ENCODE data around the gene SOX6. TPM values are rescaled to one million over a fixed set of nuclear protein-coding genes. Genes with fewer than 3 reads are reported as not detected.

SOX6 gene
- total RNA-seq, 1 experiment from 2014 or later: not detected

DNA sequence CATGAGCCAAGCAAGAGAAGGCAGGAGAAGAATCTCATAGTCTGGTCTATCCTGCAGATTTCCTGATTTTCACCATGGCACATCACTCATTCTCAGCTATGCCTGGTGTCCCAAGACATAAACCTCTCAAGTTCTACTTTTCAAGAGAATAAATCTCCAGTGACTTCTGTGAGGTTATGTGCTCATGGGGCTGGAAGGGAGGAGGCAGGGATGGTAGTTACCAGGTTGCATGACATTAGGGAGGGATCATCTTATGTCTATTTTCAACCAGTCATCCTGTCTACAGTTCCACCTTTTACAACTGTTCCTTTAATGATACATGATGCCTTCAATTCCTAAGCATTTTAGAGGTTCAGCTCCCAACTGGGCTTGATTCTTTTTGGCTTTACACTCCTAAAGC is 297.7 kb downstream of the SOX6 start:
- Histone ChIP-seq H3K9me2 (replicated peaks; ENCODE audit: insufficient read depth, low read length) (no peaks in the 10 kb centered on the region), H3K36me3 (ENCODE audit: insufficient read depth, low read length) (no peaks in the 10 kb centered on the region), H3K27me3 (ENCODE audit: low read length) (no peaks in the 10 kb centered on the region), H3K27ac (ENCODE audit: low read length) (no peak overlapping the region), H3K79me2 (ENCODE audit: low read length) (no peaks in the 10 kb centered on the region), H3K9ac (ENCODE audit: low read length) (no peak overlapping the region), H3K4me1 (ENCODE audit: low read length) (no peaks in the 10 kb centered on the region), H4K20me1 (ENCODE audit: insufficient read depth, low read depth, low read length) (no peaks in the 10 kb centered on the region), H2AFZ (ENCODE audit: low read length) (no peak overlapping the region), H3K4me3 (ENCODE audit: low read length) (no peak overlapping the region), H3K9me3 (ENCODE audit: low read length) (no peaks in the 10 kb centered on the region), H3K4me2 (ENCODE audit: low read depth, low read length, poor library complexity, severe bottlenecking) (no peak overlapping the region)
- no peak for DNase-seq

DNA sequence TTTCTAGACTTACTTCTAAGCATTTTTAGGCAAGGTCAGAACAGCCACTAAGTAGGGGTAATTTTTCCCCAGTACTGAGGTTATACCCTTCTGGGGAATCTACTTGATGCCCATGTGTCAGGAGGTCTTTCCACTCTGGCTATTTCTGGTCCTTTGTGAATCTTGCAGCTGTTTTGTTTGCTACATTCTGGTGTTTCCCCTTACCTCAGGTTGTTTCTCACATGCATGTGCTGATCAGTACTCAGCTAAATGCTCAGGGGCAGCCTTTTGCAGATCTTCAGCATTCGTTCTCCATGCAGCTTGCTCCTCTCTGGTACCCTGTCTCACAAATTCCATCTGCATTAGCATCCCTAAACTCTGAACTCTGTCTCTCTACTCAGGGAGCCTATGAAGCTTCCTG is 303.6 kb downstream of the SOX6 start:
- no peak overlapping the region for H2AFZ ChIP-seq (ENCODE audit: low read length)

DNA sequence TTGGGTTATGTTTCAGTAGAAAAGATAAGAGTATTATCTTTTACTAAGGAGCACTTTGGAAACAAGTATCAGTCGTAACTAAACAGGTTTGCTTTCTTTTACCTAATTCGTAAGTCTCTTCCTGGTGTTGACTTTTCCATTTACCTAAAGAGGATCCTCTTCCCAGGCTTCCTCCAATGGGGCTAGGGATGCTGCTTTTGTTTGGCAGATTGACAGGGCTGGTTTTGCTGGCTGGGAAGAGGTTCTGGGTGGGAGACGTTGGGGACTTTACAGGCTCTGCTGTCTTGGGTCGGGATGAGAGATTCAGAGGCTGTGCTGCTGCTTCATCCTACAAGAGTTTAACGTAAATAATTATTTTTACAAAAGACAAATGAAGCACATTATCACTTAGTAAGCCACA is 306.7 kb downstream of the SOX6 start:
- no peaks in the 10 kb centered on the region for H3K9me2 ChIP-seq (replicated peaks; ENCODE audit: insufficient read depth, low read length)
- H3K9me3 ChIP-seq (ENCODE audit: low read length): no peaks in the 10 kb centered on the region
- H3K4me1 ChIP-seq (ENCODE audit: low read length): no peaks in the 10 kb centered on the region
- no peaks in the 10 kb centered on the region for H4K20me1 ChIP-seq (ENCODE audit: insufficient read depth, low read depth, low read length)
- H3K36me3 ChIP-seq (ENCODE audit: insufficient read depth, low read length): no peaks in the 10 kb centered on the region
- no peaks in the 10 kb centered on the region for H3K27me3 ChIP-seq (ENCODE audit: low read length)
- no peaks in the 10 kb centered on the region for H3K79me2 ChIP-seq (ENCODE audit: low read length)
- no peak for DNase-seq
- H3K4me2 ChIP-seq (ENCODE audit: low read depth, low read length, poor library complexity, severe bottlenecking): no peak overlapping the region
- no peak overlapping the region for H3K4me3 ChIP-seq (ENCODE audit: low read length)
- no peak overlapping the region for H3K27ac ChIP-seq (ENCODE audit: low read length)
- H3K9ac ChIP-seq (ENCODE audit: low read length): no peak overlapping the region
- H2AFZ ChIP-seq (ENCODE audit: low read length): no peak overlapping the region

More for the DNA sequence above, 303.6 kb downstream of the SOX6 start:
- DNase-seq: no peak
- Histone ChIP-seq H3K9me2 (replicated peaks; ENCODE audit: insufficient read depth, low read length) (no peaks in the 10 kb centered on the region), H3K27ac (ENCODE audit: low read length) (no peak overlapping the region), H3K4me1 (ENCODE audit: low read length) (no peaks in the 10 kb centered on the region), H3K9me3 (ENCODE audit: low read length) (no peaks in the 10 kb centered on the region), H3K27me3 (ENCODE audit: low read length) (no peaks in the 10 kb centered on the region), H3K9ac (ENCODE audit: low read length) (no peak overlapping the region), H4K20me1 (ENCODE audit: insufficient read depth, low read depth, low read length) (no peaks in the 10 kb centered on the region), H3K4me2 (ENCODE audit: low read depth, low read length, poor library complexity, severe bottlenecking) (no peak overlapping the region), H3K36me3 (ENCODE audit: insufficient read depth, low read length) (no peaks in the 10 kb centered on the region), H3K4me3 (ENCODE audit: low read length) (no peak overlapping the region), H3K79me2 (ENCODE audit: low read length) (no peaks in the 10 kb centered on the region)

DNA sequence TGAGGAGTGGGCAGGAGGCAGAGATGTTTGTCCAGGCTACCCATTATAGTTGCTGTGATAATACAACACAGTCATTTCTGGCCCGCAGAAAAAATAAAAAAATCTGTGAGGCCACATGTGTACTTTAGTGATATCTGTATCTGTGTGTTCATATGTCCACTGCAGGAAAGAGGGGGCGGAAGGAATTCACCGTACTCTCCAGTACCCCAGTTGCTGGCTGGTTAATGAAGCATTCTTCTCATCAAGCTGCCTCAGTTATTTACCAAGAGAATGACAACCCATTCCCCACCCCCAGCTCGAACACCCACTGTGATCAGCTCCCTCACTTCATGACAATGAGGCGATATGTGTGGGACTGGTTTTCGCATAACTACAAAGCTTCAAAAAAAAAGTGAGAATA is 309.3 kb downstream of the SOX6 start:
- H3K79me2 ChIP-seq (ENCODE audit: low read length): no peaks in the 10 kb centered on the region
- H3K9ac ChIP-seq (ENCODE audit: low read length): no peak overlapping the region
- no peaks in the 10 kb centered on the region for H3K9me3 ChIP-seq (ENCODE audit: low read length)
- no peaks in the 10 kb centered on the region for H3K9me2 ChIP-seq (replicated peaks; ENCODE audit: insufficient read depth, low read length)
- no peak overlapping the region for H3K4me3 ChIP-seq (ENCODE audit: low read length)
- H3K4me2 ChIP-seq (ENCODE audit: low read depth, low read length, poor library complexity, severe bottlenecking): no peak overlapping the region
- no peaks in the 10 kb centered on the region for H3K36me3 ChIP-seq (ENCODE audit: insufficient read depth, low read length)
- H3K27ac ChIP-seq (ENCODE audit: low read length): no peak overlapping the region
- H3K4me1 ChIP-seq (ENCODE audit: low read length): no peaks in the 10 kb centered on the region
- no peak for DNase-seq
- no peaks in the 10 kb centered on the region for H3K27me3 ChIP-seq (ENCODE audit: low read length)
- no peak overlapping the region for H2AFZ ChIP-seq (ENCODE audit: low read length)
- no peaks in the 10 kb centered on the region for H4K20me1 ChIP-seq (ENCODE audit: insufficient read depth, low read depth, low read length)

DNA sequence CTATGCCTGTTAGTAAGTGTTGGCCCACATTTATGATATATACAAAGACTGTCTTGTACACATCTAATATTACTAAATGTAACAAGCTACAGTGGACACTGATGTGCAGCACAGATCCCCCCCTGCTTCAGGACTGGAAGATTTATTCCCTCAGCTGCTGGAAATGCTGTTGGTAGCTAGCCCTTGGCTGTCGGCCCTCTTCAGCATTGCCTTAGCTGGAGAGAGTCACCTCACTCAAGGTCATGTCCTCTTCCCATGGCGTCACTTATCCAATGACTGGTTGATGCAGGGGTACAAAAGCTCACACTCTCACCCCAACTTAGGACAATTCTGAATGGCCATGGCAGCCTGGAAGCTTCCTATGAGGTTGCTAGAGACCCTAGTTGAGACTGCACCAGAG is 312.7 kb downstream of the SOX6 start:
- Histone ChIP-seq H3K79me2 (ENCODE audit: low read length) (no peaks in the 10 kb centered on the region), H3K4me2 (ENCODE audit: low read depth, low read length, poor library complexity, severe bottlenecking) (no peak overlapping the region), H3K9me3 (ENCODE audit: low read length) (no peaks in the 10 kb centered on the region)

DNA sequence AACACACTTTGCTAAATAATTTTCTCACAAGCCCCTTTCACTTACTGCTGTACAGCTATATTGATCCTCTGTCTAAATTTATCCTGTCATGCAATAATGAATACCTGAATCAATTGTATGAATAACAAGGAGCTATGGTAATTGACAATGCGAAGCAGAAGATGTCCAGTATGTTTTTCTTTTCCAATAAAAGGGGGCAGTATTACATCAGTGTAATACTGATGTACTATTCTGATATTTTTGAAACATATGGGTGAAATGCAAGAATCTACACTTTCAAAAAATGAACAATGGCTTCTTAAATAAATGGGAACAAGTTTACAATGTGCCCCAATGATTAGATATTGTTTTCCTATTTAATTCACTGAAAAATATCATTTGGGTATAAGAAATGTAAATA is 315.1 kb downstream of the SOX6 start:
- Histone ChIP-seq H3K27me3 (ENCODE audit: low read length) (no peaks in the 10 kb centered on the region), H2AFZ (ENCODE audit: low read length) (no peak overlapping the region), H3K9me2 (replicated peaks; ENCODE audit: insufficient read depth, low read length) (no peaks in the 10 kb centered on the region), H3K4me2 (ENCODE audit: low read depth, low read length, poor library complexity, severe bottlenecking) (no peak overlapping the region), H3K79me2 (ENCODE audit: low read length) (no peaks in the 10 kb centered on the region), H3K9ac (ENCODE audit: low read length) (no peak overlapping the region), H3K4me1 (ENCODE audit: low read length) (no peaks in the 10 kb centered on the region), H4K20me1 (ENCODE audit: insufficient read depth, low read depth, low read length) (no peaks in the 10 kb centered on the region), H3K27ac (ENCODE audit: low read length) (no peak overlapping the region), H3K9me3 (ENCODE audit: low read length) (no peaks in the 10 kb centered on the region), H3K4me3 (ENCODE audit: low read length) (no peak overlapping the region), H3K36me3 (ENCODE audit: insufficient read depth, low read length) (no peaks in the 10 kb centered on the region)
- DNase-seq: no peak

More for the DNA sequence above, 312.7 kb downstream of the SOX6 start:
- H3K36me3 ChIP-seq (ENCODE audit: insufficient read depth, low read length): no peaks in the 10 kb centered on the region
- H4K20me1 ChIP-seq (ENCODE audit: insufficient read depth, low read depth, low read length): no peaks in the 10 kb centered on the region
- no peak overlapping the region for H3K27ac ChIP-seq (ENCODE audit: low read length)
- H3K9ac ChIP-seq (ENCODE audit: low read length): no peak overlapping the region
- no peak overlapping the region for H3K4me3 ChIP-seq (ENCODE audit: low read length)
- no peaks in the 10 kb centered on the region for H3K9me2 ChIP-seq (replicated peaks; ENCODE audit: insufficient read depth, low read length)
- H3K4me1 ChIP-seq (ENCODE audit: low read length): no peaks in the 10 kb centered on the region
- H3K27me3 ChIP-seq (ENCODE audit: low read length): no peaks in the 10 kb centered on the region
- DNase-seq: no peak
- H2AFZ ChIP-seq (ENCODE audit: low read length): no peak overlapping the region

DNA sequence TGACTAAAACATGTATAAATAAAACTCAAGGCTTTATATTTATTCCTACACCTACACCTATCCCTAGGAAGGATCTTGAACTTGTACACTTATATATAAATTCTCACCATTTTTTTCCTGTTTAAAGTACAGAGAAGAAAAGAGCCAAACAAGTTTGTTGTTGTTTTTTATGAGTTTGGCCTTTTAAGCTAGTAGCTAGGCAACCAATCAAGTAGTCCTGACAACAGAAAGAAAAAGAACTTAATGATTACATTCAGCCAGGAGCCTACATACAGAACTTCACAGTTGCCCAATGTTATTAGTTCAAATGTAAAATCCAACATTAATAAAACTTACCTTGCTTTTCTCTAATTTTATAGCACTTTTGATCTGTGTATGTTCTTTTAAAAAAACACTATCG is 316.2 kb downstream of the SOX6 start:
- Histone ChIP-seq H3K27me3 (ENCODE audit: low read length) (no peaks in the 10 kb centered on the region), H3K4me3 (ENCODE audit: low read length) (no peak overlapping the region), H3K79me2 (ENCODE audit: low read length) (no peaks in the 10 kb centered on the region), H2AFZ (ENCODE audit: low read length) (no peak overlapping the region), H3K36me3 (ENCODE audit: insufficient read depth, low read length) (no peaks in the 10 kb centered on the region), H4K20me1 (ENCODE audit: insufficient read depth, low read depth, low read length) (no peaks in the 10 kb centered on the region), H3K9me2 (replicated peaks; ENCODE audit: insufficient read depth, low read length) (no peaks in the 10 kb centered on the region), H3K4me1 (ENCODE audit: low read length) (no peaks in the 10 kb centered on the region), H3K9me3 (ENCODE audit: low read length) (no peaks in the 10 kb centered on the region), H3K27ac (ENCODE audit: low read length) (no peak overlapping the region), H3K4me2 (ENCODE audit: low read depth, low read length, poor library complexity, severe bottlenecking) (no peak overlapping the region), H3K9ac (ENCODE audit: low read length) (no peak overlapping the region)
- DNase-seq: no peak

DNA sequence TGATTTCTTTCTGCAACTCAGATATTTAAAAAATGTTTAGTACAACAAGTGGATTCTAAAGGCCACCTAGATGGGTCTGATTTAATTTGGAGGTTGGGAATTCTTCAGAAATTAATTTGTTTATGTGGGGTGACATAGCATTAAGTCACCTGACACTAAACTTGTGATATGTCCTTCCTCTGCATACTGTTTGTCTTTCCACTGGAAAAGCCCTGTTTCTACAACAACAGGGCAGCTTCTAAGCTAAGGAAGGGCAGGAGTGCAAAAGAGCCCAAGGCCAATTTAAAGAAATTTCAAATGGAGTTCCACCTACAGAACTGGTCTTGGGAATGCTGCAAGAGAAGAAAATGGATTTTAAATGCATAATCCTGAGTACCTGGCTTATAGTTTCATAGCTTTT is 319.2 kb downstream of the SOX6 start:
- Histone ChIP-seq H3K9me3 (ENCODE audit: low read length) (no peaks in the 10 kb centered on the region), H3K9ac (ENCODE audit: low read length) (no peak overlapping the region), H3K27ac (ENCODE audit: low read length) (no peak overlapping the region), H2AFZ (ENCODE audit: low read length) (no peak overlapping the region), H3K36me3 (ENCODE audit: insufficient read depth, low read length) (no peaks in the 10 kb centered on the region), H3K79me2 (ENCODE audit: low read length) (no peaks in the 10 kb centered on the region), H3K4me1 (ENCODE audit: low read length) (no peaks in the 10 kb centered on the region), H3K4me3 (ENCODE audit: low read length) (no peak overlapping the region), H3K9me2 (replicated peaks; ENCODE audit: insufficient read depth, low read length) (no peaks in the 10 kb centered on the region), H3K27me3 (ENCODE audit: low read length) (no peaks in the 10 kb centered on the region), H3K4me2 (ENCODE audit: low read depth, low read length, poor library complexity, severe bottlenecking) (no peak overlapping the region), H4K20me1 (ENCODE audit: insufficient read depth, low read depth, low read length) (no peaks in the 10 kb centered on the region)
- DNase-seq: no peak

DNA sequence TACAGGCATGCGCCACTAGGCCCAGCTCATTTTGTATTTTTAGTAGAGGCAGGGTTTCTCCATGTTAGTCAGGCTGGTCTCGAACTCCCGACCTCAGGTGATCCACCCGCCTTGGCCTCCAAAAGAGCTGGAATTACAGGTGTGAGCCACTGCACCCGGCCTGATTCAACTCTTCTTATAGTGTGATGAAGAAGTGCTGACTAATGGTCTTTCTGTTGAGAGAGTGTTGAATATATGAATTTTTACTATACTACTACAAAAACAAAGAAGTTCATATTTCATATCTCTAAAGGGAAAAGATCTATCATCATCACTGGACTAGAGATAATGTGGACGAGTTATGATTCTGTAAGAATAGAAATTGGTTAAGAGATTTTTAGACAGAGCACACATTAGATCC is 320.1 kb downstream of the SOX6 start:
- Histone ChIP-seq H4K20me1 (ENCODE audit: insufficient read depth, low read depth, low read length) (no peaks in the 10 kb centered on the region), H2AFZ (ENCODE audit: low read length) (no peak overlapping the region), H3K4me3 (ENCODE audit: low read length) (no peak overlapping the region), H3K9me3 (ENCODE audit: low read length) (no peaks in the 10 kb centered on the region), H3K9ac (ENCODE audit: low read length) (no peak overlapping the region), H3K4me2 (ENCODE audit: low read depth, low read length, poor library complexity, severe bottlenecking) (no peak overlapping the region), H3K36me3 (ENCODE audit: insufficient read depth, low read length) (no peaks in the 10 kb centered on the region), H3K79me2 (ENCODE audit: low read length) (no peaks in the 10 kb centered on the region), H3K9me2 (replicated peaks; ENCODE audit: insufficient read depth, low read length) (no peaks in the 10 kb centered on the region), H3K4me1 (ENCODE audit: low read length) (no peaks in the 10 kb centered on the region), H3K27me3 (ENCODE audit: low read length) (no peaks in the 10 kb centered on the region), H3K27ac (ENCODE audit: low read length) (no peak overlapping the region)
- no peak for DNase-seq
